K562 (cell line): ENCODE data around the gene PMIS2. TPM values are rescaled to one million over a fixed set of nuclear protein-coding genes. Genes with fewer than 3 reads are reported as not detected.

Experiments used
- ATAC-seq: fragments of 200-7000 bp; cut with Tn5 transposase; 3 replicates; pipeline ENCODE4 v1.9.1; 2020; ENCODE audit warnings: moderate library complexity
- BruUV-seq: library from RNA; stranded (reverse); fragments of 400-500 nt; replicated peaks from 2 replicates; lab custom pipeline; 2021; lab: Mats Ljungman, UMichigan
- CTCF ChIA-PET: fragments of 300-600 bp; formaldehyde crosslinking; extraction: SDS; loops from one replicate; lab custom pipeline; 2021; ENCODE audit warnings: low intra/inter-chr PET ratio; lab: Yijun Ruan, JAX
- POLR2A ChIA-PET: fragments of 300-600, 350-650 bp; sonication (Branson Sonifier 250); formaldehyde crosslinking; extraction: SDS; loops from one replicate; lab custom pipeline; 2021; ENCODE audit warnings: antibody characterized with exemption, inconsistent platforms; lab: Yijun Ruan, JAX
- DNase-seq, 4 experiments: peaks; one replicate each; pipeline versions ENCODE4 v3.0.0 to v3.0.0-alpha.2; 2011 to 2018; ENCODE audit warnings: low spot score in 3 of 4, mixed read lengths in 3 of 4; ENCODE audit errors: extremely low read depth in 1 of 4
- FAIRE-seq: peaks from 2 replicates; lab custom pipeline; 2011; peaks lifted over from hg19 to GRCh38; lab: Jason Lieb, UNC
- H2AFZ ChIP-seq: 2 replicates; pipeline ENCODE4 v1.6.0; 2011; ENCODE audit warnings: low read depth, low read length, control low read depth, inconsistent platforms
- H3K27ac ChIP-seq: fragments of 200-600 bp; 3 replicates; pipeline ENCODE4 v1.8.0; 2011; ENCODE audit warnings: low read depth, mild to moderate bottlenecking, control low read depth, inconsistent platforms, low read length, moderate library complexity, mixed read lengths; ENCODE audit errors: extremely low read depth
- H3K27me3 ChIP-seq, 2 experiments: fragments of 300-600 bp in 1 of 2; 2 replicates in 1 of 2; 3 replicates in 1 of 2; pipeline versions ENCODE4 v1.6.0 to v1.8.0; 2011; ENCODE audit warnings: inconsistent platforms in 2 of 2, low read length in 2 of 2, mild to moderate bottlenecking in 1 of 2, mixed read lengths in 1 of 2, moderate library complexity in 1 of 2; ENCODE audit not compliant: control insufficient read depth in 2 of 2, insufficient read depth in 2 of 2
- H3K36me3 ChIP-seq: fragments of 300-600 bp; 3 replicates; pipeline ENCODE4 v1.8.0; 2011; ENCODE audit warnings: mild to moderate bottlenecking, low read length, inconsistent platforms; ENCODE audit not compliant: control insufficient read depth, insufficient read depth
- H3K4me1 ChIP-seq, 2 experiments: fragments of 200-600 bp in 1 of 2; replicated peaks in 1 of 2; 2 replicates in 1 of 2; 3 replicates in 1 of 2; pipeline versions ENCODE4 v1.5.1 to v1.8.0; 2011; ENCODE audit warnings: inconsistent platforms in 2 of 2, low read length in 2 of 2, mild to moderate bottlenecking in 1 of 2, mixed read lengths in 1 of 2, moderate library complexity in 1 of 2; ENCODE audit not compliant: control insufficient read depth in 2 of 2, insufficient read depth in 2 of 2
- H3K4me2 ChIP-seq: 2 replicates; pipeline ENCODE4 v1.6.1; 2011; ENCODE audit warnings: low read length, control low read depth, inconsistent platforms, mixed read lengths; ENCODE audit not compliant: insufficient read depth
- H3K4me3 ChIP-seq: fragments of 200-600 bp; sonication (generic), shearing (Covaris generic); 2 replicates; pipeline ENCODE4 v1.5.1; 2016; ENCODE audit warnings: control low read depth, inconsistent platforms
- H3K79me2 ChIP-seq: fragments of 200-600 bp; 3 replicates; pipeline ENCODE4 v1.8.0; 2011; ENCODE audit warnings: low read length, inconsistent platforms; ENCODE audit not compliant: control insufficient read depth, insufficient read depth
- H3K9ac ChIP-seq, 2 experiments: 2 replicates each; pipeline versions ENCODE4 v1.6.0 to v1.6.1; 2011; ENCODE audit warnings: low read depth in 2 of 2, low read length in 2 of 2, control low read depth in 1 of 2, inconsistent platforms in 1 of 2, mild to moderate bottlenecking in 1 of 2, mixed read lengths in 1 of 2; ENCODE audit not compliant: insufficient read depth in 1 of 2
- H3K9me1 ChIP-seq: one replicate; pipeline ENCODE4 v1.6.0; 2011; ENCODE audit warnings: inconsistent platforms, mild to moderate bottlenecking, low read length, moderate library complexity; ENCODE audit not compliant: control insufficient read depth, insufficient read depth
- H3K9me3 ChIP-seq: replicated peaks from 2 replicates; pipeline ENCODE4 v1.5.1; 2011; ENCODE audit warnings: low read depth, low read length, inconsistent platforms; ENCODE audit not compliant: control insufficient read depth, insufficient read depth
- H4K20me1 ChIP-seq: replicated peaks from 2 replicates; pipeline ENCODE4 v1.6.1; 2011; ENCODE audit warnings: low read length, inconsistent platforms, mixed read lengths; ENCODE audit not compliant: control insufficient read depth, insufficient read depth
- BCOR ChIP-seq: fragments of 450-650 bp; IDR thresholded peaks from 2 replicates; pipeline ENCODE4 v1.6.1; 2016
- HDAC1 ChIP-seq, 2 experiments: fragments of 450-650 bp; IDR thresholded peaks; 2 replicates each; pipeline ENCODE4 v1.6.1; 2016 to 2017; ENCODE audit warnings: inconsistent platforms in 1 of 2, mild to moderate bottlenecking in 1 of 2, moderate library complexity in 1 of 2
- JUN ChIP-seq, 2 experiments: sonication (generic) in 1 of 2; formaldehyde crosslinking in 1 of 2; IDR thresholded peaks; 2 replicates each; pipeline versions ENCODE4 v1.6.1 to v1.8.0; 2012 to 2022; ENCODE audit warnings: borderline replicate concordance in 2 of 2, mild to moderate bottlenecking in 2 of 2, improper control_type of control experiment in 1 of 2, low read depth in 1 of 2, low read length in 1 of 2, missing genetic modification reagents in 1 of 2
- ZNF121 ChIP-seq: sonication (generic); formaldehyde crosslinking; conservative IDR thresholded peaks from 2 replicates; pipeline ENCODE4 v1.8.0; 2022; ENCODE audit warnings: missing genetic modification reagents
- ZNF354B ChIP-seq: fragments of 250-450 bp; sonication (Bioruptor Pico); IDR thresholded peaks from 2 replicates; pipeline ENCODE4 v1.4.0; 2020
- ZNF584 ChIP-seq: fragments of 200-800 bp; sonication (Bioruptor generic); IDR thresholded peaks from 2 replicates; pipeline ENCODE4 v1.6.1; 2016; ENCODE audit warnings: low read depth, mild to moderate bottlenecking, missing genetic modification characterization, missing compliant biosample characterization
- WGBS: fragments of 100-300 bp; shearing (Covaris generic); methylation state at CpG from one replicate; pipeline ENCODE4 v1.1.6; 2016; ENCODE audit warnings: low coverage, mixed read lengths; ENCODE audit not compliant: insufficient coverage; ENCODE audit errors: missing lambda C conversion rate; 5-methylcytosine and 5-hydroxymethylcytosine counted together
- in situ Hi-C: fragments of 300-500 bp; cut with MboI; formaldehyde crosslinking; loops from 4 replicates; pipeline ENCODE4 v1.15.0; 2018; ENCODE audit warnings: inconsistent platforms, mixed read lengths
- intact Hi-C: fragments of 100-400 bp; cut with micrococcal nuclease; formaldehyde crosslinking; loops from 2 replicates; pipeline ENCODE4 v1.14.2; 2022
- polyA plus RNA-seq, 8 experiments: library from polyadenylated mRNA; depleted of rRNA in 4 of 8; stranded (reverse) in 5 of 8; unstranded in 3 of 8; fragments of >200 nt; fragmentation: Nextera tagmentation in 2 of 8; fragmentation: Illumina TruSeq in 1 of 8; extraction: Ambion mirVana in 2 of 8; extraction: Trizol in 1 of 8; gene quantifications; 2 replicates each; pipeline versions ENCODE4 v1.2.1 to v1.2.3, GENCODE V29; 2011 to 2014; ENCODE audit warnings: inconsistent platforms in 1 of 8, missing spikeins in 1 of 8
- total RNA-seq, 7 experiments: library from RNA; depleted of rRNA in 6 of 7; stranded (reverse); fragments of >200 nt in 6 of 7; fragmentation: Illumina TruSeq in 2 of 7; extraction: Trizol in 2 of 7; gene quantifications; 2 replicates each; pipeline versions ENCODE4 v1.2.1 to v1.2.3, GENCODE V29; 2011 to 2021; ENCODE audit warnings: low replicate concordance in 1 of 7

The PMIS2 gene
- total and polyA plus RNA-seq, 9 of the 15 experiments (the other 6 are each of a cell fraction or from before 2014, with no cell fraction given) = not detected

DNA sequence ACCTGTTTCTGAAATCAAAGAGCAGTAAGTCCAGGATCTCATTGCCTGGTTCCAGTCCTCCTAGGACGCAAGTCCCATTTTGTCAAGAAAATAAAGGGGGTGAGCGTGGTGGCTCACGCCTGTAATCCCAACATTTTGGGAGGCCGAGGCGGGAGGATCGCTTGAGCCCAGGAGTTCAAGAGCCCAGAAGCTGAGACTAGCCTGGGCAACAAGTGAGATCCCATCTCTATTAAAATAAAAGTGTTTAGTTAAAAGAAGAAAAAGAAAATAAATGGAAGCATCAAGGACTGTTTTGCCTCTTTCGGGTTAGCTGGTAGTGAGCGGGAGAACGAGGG is 26.2 kb downstream of the PMIS2 start:
- Histone ChIP-seq H3K9me1 (no peaks in the 10 kb centered on the region), H3K27ac (no peak overlapping the region), H3K4me3 (peak overlapping the region; percentile 85), H3K4me1 (peaks cover 7 to 25% of the 10 kb centered on the region in 2 experiments; a peak in 3 of 5 replicates), H4K20me1 (no peaks in the 10 kb centered on the region), H3K9ac (peak overlapping the region in 1 of 2 experiments; percentile 97; a peak in 2 of 4 replicates), H2AFZ (peak overlapping the region; percentile 96), H3K4me2 (peak overlapping the region; percentile 98), H3K36me3 (peaks cover 24% of the 10 kb centered on the region; the same call in 2 of the 3 replicates), H3K9me3 (peaks cover 6% of the 10 kb centered on the region; the same call in 1 of the 2 replicates), H3K79me2 (peaks cover 7% of the 10 kb centered on the region), H3K27me3 (no peaks in the 10 kb centered on the region)
- TSS peak; percentile 70 for BruUV-seq
- no peak for FAIRE-seq
- intact Hi-C loops = no loop called here
- no peak for TF ChIP-seq HDAC1 (IDR thresholded peaks at IDR 0.05)
- no peak for TF ChIP-seq JUN (IDR thresholded peaks at IDR 0.05; ENCODE audit: borderline replicate concordance, low read depth, low read length)
- 0 out of 2 replicates have a peak, but pooled peaks have one; percentile 7 for TF ChIP-seq JUN (CRISPR knock-in tag; IDR thresholded peaks at IDR 0.05; ENCODE audit: borderline replicate concordance)
- TF ChIP-seq ZNF121 (CRISPR knock-in tag) = peak; percentile 71
- peak; percentile 29; the same call in 1 of the 2 replicates for TF ChIP-seq BCOR
- no peak for TF ChIP-seq ZNF354B
- TF ChIP-seq ZNF584 (CRISPR knock-in tag) = no peak
- no peak for ATAC-seq
- WGBS = 13% methylated on average over 9 of the region's 9 CpGs
- POLR2A ChIA-PET = interaction anchor here (0.6 to 1.8 kb wide), 12 partner anchors 10 to 1626 kb away, joined by 3 to 7 read pairs (median 4); partner anchors contain the start of genes COX6B1 and ETV2
- no peak for DNase-seq
- in situ Hi-C loops = no loop called here
- CTCF ChIA-PET = no interaction called here
